ENCODE measurements around the gene CHERP. TPM values are rescaled to one million over a fixed set of nuclear protein-coding genes. Genes with fewer than 3 reads are reported as not detected.

CHERP gene
- total and polyA plus RNA-seq, 2 experiments from 2014 or later: 7.8 to 38.7 TPM

DNA sequence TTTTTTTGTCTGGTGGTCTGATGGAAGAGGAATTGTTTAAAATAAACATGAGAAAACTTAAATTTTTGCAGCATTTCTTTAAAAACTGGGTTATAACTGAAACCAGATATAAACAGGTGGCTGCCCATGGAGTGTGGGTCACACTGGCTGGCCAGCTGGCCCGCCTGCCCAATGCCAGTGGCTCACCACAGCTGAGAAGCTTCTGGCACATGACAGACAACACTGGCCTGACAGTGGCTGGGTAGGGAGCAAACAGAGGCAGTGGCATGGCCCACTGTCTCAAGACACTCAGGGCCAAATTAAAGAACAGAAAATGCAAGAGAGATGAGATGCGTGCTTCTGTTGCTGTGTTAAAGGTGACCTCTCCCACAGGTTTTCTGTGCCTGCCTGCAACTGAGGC is 33.0 kb upstream of the CHERP start:
- Histone ChIP-seq H3K4me1 (ENCODE audit: insufficient read depth) (peaks cover 22% of the 10 kb centered on the region), H3K36me3 (replicated peaks; ENCODE audit: insufficient read depth, low read depth) (no peaks in the 10 kb centered on the region)

DNA sequence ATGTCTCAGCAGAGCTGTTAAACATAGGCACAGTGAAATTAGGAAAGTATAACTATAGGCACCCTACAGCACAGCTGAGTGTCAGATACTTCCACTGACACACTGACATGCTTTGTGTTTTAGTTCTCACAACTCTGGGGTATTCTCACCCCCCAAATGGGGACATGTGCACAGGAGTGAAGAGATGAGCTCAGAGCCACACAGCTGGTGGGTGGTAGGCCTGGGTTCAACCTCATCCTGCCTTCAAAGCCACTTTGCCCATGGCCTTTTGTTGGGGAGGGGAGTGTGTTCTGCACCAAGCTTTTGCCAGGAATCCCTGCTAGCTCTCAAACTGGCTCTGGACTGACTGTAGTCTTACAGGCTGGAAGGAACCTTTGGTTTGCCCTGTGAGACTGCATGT is 31.7 kb upstream of the CHERP start:
- Histone ChIP-seq H3K79me2 (peaks cover 92% of the 10 kb centered on the region), H3K4me2 (peak overlapping the region; percentile 94), H4K20me1 (ENCODE audit: insufficient read depth, poor library complexity, severe bottlenecking) (peaks cover 44% of the 10 kb centered on the region), H3K9me2 (replicated peaks; ENCODE audit: insufficient read depth) (no peaks in the 10 kb centered on the region), H2AFZ (no peak overlapping the region), H3K27ac (no peak overlapping the region), H3K36me3 (replicated peaks; ENCODE audit: insufficient read depth, low read depth) (no peaks in the 10 kb centered on the region), H3K9me3 (ENCODE audit: low read depth) (no peaks in the 10 kb centered on the region), H3K27me3 (no peaks in the 10 kb centered on the region), H3K4me1 (ENCODE audit: insufficient read depth) (peaks cover 22% of the 10 kb centered on the region), H3K4me3 (no peak overlapping the region)
- TF ChIP-seq, protein P1, sequence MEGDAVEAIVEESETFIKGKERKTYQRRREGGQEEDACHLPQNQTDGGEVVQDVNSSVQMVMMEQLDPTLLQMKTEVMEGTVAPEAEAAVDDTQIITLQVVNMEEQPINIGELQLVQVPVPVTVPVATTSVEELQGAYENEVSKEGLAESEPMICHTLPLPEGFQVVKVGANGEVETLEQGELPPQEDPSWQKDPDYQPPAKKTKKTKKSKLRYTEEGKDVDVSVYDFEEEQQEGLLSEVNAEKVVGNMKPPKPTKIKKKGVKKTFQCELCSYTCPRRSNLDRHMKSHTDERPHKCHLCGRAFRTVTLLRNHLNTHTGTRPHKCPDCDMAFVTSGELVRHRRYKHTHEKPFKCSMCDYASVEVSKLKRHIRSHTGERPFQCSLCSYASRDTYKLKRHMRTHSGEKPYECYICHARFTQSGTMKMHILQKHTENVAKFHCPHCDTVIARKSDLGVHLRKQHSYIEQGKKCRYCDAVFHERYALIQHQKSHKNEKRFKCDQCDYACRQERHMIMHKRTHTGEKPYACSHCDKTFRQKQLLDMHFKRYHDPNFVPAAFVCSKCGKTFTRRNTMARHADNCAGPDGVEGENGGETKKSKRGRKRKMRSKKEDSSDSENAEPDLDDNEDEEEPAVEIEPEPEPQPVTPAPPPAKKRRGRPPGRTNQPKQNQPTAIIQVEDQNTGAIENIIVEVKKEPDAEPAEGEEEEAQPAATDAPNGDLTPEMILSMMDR (IDR thresholded peaks at IDR 0.05; ENCODE audit: poor library complexity): no peak
- TF ChIP-seq EZH2phosphoT487 (IDR thresholded peaks at IDR 0.05; ENCODE audit: low read depth, severe bottlenecking, unreplicated experiment) (no peak), EZH2 (IDR thresholded peaks at IDR 0.05; ENCODE audit: borderline replicate concordance) (no peak)
- DNase-seq (ENCODE audit: low spot score): no peak

More for the DNA sequence above, 33.0 kb upstream of the CHERP start:
- no peak overlapping the region for H3K4me3 ChIP-seq
- no peak for DNase-seq (ENCODE audit: low spot score)
- H2AFZ ChIP-seq: no peak overlapping the region
- 96% methylated on average over 2 of the region's 2 CpGs for WGBS (ENCODE audit: low lambda C conversion rate, missing lambda C conversion rate)
- no peak for TF ChIP-seq EZH2phosphoT487 (IDR thresholded peaks at IDR 0.05; ENCODE audit: low read depth, severe bottlenecking, unreplicated experiment)
- no peak for TF ChIP-seq EZH2 (IDR thresholded peaks at IDR 0.05; ENCODE audit: borderline replicate concordance)
- TF ChIP-seq, protein P1 (IDR thresholded peaks at IDR 0.05; ENCODE audit: poor library complexity): no peak
- H3K9me2 ChIP-seq (replicated peaks; ENCODE audit: insufficient read depth): no peaks in the 10 kb centered on the region
- H3K79me2 ChIP-seq: peaks cover 93% of the 10 kb centered on the region
- no peak overlapping the region for H3K27ac ChIP-seq
- no peaks in the 10 kb centered on the region for H3K9me3 ChIP-seq (ENCODE audit: low read depth)
- H3K27me3 ChIP-seq: no peaks in the 10 kb centered on the region
- no peak overlapping the region for H3K4me2 ChIP-seq
- H4K20me1 ChIP-seq (ENCODE audit: insufficient read depth, poor library complexity, severe bottlenecking): peaks cover 55% of the 10 kb centered on the region

DNA sequence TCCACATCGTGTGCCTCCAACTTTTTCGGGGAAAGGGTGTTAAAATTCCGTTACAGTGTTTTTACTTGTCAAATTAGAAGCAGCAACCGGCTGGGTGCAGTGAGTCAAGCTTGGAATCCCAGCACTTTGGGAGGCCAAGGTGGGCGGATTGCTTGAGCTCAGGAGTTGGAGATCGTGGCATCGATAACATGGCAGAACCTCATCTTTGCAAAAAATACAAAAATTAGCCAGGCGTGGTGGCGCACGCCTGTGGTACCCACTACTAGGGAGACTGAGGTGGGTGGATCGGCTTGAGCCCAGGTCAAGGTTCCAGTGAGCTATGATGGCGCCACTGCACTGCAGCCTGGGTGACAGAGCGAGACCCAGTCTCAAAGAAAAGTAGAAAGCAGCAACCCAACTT is 31.1 kb upstream of the CHERP start:
- no peaks in the 10 kb centered on the region for H3K36me3 ChIP-seq (replicated peaks; ENCODE audit: insufficient read depth, low read depth)
- peak overlapping the region; percentile 94 for H3K27ac ChIP-seq
- H3K27me3 ChIP-seq: no peaks in the 10 kb centered on the region
- H3K9me3 ChIP-seq (ENCODE audit: low read depth): no peaks in the 10 kb centered on the region
- peak overlapping the region; percentile 94 for H3K4me2 ChIP-seq
- H3K4me3 ChIP-seq: peak overlapping the region; percentile 71
- no peak for TF ChIP-seq EZH2 (IDR thresholded peaks at IDR 0.05; ENCODE audit: borderline replicate concordance)
- TF ChIP-seq, protein P1 (IDR thresholded peaks at IDR 0.05; ENCODE audit: poor library complexity): no peak
- TF ChIP-seq EZH2phosphoT487 (IDR thresholded peaks at IDR 0.05; ENCODE audit: low read depth, severe bottlenecking, unreplicated experiment): no peak
- no peaks in the 10 kb centered on the region for H3K9me2 ChIP-seq (replicated peaks; ENCODE audit: insufficient read depth)
- 72% methylated on average over 13 of the region's 13 CpGs for WGBS (ENCODE audit: low lambda C conversion rate, missing lambda C conversion rate)
- H3K79me2 ChIP-seq: peaks cover 89% of the 10 kb centered on the region
- peaks cover 38% of the 10 kb centered on the region for H4K20me1 ChIP-seq (ENCODE audit: insufficient read depth, poor library complexity, severe bottlenecking)
- DNase-seq (ENCODE audit: low spot score): no peak
- no peak overlapping the region for H2AFZ ChIP-seq
- H3K4me1 ChIP-seq (ENCODE audit: insufficient read depth): peaks cover 22% of the 10 kb centered on the region

All from hepatocyte (in vitro differentiated cells).